Uterine smooth muscle cell (primary cell): ENCODE measurements around the gene MMP24. TPM values are rescaled to one million over a fixed set of nuclear protein-coding genes. Genes with fewer than 3 reads are reported as not detected.

Experiments used
- total RNA-seq: library from RNA; depleted of rRNA; stranded (reverse); fragments of >200 nt; gene quantifications from 2 replicates; pipeline ENCODE4 v1.2.3, GENCODE V29; 2014

Gene MMP24
- total RNA-seq, result 0.11 and 0.12 TPM in 2 replicates

DNA sequence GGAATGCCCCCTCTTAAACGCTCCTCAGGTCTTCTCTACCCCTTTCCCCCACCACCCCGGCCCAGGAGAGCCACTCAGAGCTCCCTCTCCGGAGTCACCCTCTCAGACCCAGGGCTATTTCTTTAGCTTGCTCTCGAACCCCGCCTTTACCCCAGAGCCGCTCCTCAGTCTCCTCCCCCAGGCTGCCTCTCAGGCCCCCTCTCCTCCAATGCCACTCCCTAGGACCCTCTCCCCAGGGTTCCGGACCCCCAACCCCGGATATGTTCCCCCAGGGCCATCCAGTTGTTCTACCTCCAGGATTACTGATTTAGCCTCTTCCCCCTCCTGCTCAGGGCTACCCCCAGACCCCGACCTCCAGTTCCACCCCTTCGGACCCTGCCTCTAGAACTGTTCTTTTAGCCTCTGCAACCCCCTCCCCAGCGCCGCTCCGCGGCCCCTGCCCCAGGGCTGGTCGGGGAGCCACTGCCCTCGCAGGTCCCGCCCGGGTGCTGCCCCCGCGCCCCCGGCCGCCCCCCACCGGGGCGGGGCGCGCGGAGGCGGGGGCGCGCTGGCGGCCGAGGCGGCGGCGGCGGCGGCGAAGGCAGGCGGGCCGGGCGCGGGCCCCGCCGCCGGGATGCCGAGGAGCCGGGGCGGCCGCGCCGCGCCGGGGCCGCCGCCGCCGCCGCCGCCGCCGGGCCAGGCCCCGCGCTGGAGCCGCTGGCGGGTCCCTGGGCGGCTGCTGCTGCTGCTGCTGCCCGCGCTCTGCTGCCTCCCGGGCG lies at the start of gene MMP24:
Gene MMP24, plus strand, starts transcription at position 565 of the 758 bp plus-strand sequence. Its CDS starts 49 bp downstream, at position 614.

DNA sequence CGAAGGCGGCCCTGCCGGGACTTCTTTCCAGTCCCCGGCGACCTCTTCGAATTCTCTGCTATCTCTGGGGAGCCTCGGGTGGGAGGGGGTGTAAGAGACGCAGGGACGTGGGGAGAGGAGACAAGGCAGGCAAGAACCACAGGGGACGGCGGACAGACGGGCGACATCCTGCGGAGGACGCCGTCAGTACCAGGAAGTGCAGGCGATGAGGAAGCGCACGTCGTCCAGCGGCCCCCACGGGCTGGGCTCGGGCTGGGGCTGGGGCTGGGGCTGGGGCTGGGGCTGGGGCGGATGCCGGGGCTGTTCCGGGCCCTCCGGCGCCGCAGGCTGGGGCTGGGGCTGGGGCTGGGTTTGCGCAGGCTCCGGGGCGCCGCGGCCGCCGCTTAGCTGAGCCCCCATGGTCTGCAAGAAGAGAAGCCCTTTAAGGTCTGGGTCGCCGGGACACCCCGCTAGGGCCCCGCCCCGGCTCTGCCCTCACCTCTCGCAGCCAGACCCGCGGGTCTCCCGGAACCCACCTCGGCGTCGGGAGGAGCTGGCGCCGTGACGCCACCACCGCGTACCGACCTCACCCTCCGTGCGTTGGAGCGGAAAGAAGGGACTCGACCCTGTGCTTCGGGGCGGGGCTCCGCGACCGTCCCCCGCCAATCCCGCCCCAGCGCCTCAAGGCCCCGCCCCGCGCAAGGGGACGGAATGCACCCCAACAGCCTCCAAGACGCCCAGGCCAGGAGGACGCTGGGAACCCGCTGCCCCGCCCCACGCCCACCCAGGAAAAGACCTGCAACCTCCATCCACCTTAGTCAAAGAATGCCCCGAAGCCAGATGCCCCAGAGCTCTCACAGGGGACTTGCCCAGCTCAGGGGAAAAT lies 51.3 kb downstream of the MMP24 start, which contains the start of gene MMP24OS:
Gene MMP24OS, minus strand, starts transcription at position 592 of the 865 bp plus-strand sequence. Its CDS starts 193 bp downstream, at position 399.

DNA sequence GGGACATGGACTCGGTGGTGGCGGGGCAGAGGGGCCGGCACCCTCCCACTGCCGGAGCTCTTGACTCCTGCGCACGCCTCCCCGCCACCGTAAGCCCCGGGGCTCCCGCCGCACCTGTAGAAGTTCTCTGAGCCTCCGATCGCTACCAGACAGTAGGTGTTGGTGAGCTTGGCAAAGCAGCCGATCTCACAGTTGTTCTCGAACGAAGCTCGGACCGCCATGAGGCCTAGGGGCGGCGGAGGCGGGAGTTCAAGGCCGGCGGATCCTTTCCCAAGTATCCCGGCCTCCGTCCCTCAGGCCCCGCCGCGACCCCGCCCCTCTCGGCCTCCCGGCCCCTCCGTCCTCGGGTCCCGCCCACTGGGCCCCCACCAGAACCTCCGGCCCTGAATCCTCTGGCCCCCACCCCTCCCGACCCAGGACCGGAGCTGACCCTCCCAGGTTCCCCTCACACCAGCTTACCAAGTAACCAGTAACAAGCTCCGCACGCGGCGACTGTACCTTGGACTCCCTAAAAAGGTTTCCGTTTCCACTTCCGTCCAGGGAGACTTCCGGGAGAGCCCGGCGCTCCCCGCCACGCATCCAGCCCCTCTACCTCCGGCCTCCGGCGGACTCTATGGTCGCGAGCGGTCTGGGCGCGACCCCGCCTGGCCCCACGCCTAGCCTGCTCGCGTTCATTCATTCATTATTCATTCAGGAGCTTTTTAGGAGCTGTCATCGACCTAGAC lies 57.9 kb downstream of the MMP24 start, which contains the start of gene EIF6:
Gene EIF6, minus strand, starts transcription at position 506 of the 725 bp plus-strand sequence. Its CDS starts 285 bp downstream, at position 221.

DNA sequence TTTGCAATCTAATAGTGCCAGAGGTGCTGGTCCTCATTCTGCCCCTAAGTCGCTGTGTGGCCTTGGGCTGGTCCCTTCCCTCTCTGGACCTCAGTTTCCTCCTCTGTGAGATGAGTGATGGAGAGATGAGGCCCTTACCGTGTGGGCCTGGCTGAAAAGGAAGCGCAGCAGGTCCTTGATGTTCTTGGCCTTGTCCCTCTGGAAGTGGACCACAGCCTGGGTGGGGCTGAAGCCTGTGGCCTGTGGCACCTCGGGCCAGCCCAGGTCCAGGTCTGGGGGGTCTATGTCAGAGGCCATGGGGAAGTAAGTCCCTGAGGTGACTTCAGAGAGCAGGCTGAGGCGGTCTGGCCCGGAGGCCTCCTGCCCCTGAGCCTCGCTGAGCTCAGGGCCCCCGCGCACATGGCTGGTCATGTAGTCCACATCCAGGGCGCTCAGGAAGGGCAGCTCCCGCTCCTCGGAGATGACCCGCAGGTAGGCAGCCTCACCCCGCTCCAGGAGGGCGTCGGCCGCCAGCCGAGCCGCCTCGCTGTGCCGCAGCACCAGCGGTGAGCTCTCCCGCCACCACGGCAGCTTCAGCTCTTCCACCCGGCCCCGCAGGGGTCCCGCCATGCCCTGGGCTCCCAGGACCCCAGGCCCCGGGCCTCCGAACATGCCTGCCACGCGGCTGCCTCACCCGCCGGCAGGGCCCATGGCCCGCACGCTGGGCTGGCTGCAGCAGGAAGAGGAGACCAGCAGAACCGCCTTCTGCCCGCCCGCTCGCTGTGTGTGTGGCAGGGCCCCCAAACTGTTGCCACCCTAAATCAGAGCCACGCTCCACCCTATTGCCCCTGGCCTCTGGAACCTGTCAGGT lies 65.4 kb downstream of the MMP24 start, which contains the start of gene FAM83C:
Gene FAM83C, minus strand, starts transcription at position 772 of the 850 bp plus-strand sequence. Its CDS starts 121 bp downstream, at position 651.

Other genes starting within 250 kb of the MMP24 start
- gene TRPC4AP, start 133.9 kb upstream of the MMP24 start, total RNA-seq, result 77.4 and 78.1 TPM in 2 replicates
- 27.2 and 56.7 TPM in 2 replicates for gene EDEM2, start 79.4 kb upstream of the MMP24 start, total RNA-seq
- 67.1 and 101 TPM in 2 replicates for gene PROCR, start 54.6 kb upstream of the MMP24 start, total RNA-seq
- 7.1 and 17.0 TPM in 2 replicates for gene MMP24OS, start 51.4 kb downstream of the MMP24 start, total RNA-seq
- 99.1 and 161 TPM in 2 replicates for gene EIF6, start 58.1 kb downstream of the MMP24 start, total RNA-seq
- not detected in 2 replicates for gene FAM83C, start 65.7 kb downstream of the MMP24 start, total RNA-seq
- gene UQCC1, start 185.3 kb downstream of the MMP24 start, total RNA-seq, result 22.0 and 27.1 TPM in 2 replicates
- 5.1 and 6.0 TPM in 2 replicates for gene GDF5, start 211.5 kb downstream of the MMP24 start, total RNA-seq
- gene CEP250, start 228.9 kb downstream of the MMP24 start, total RNA-seq, result 51.2 and 62.8 TPM in 2 replicates